ENCODE measurements around the gene RNF175. TPM values are rescaled to one million over a fixed set of nuclear protein-coding genes. Genes with fewer than 3 reads are reported as not detected.

The RNF175 gene
- total RNA-seq, 2 donors from 2014 or later: 0.37 TPM; not detected in 1

GRCh38 chr4:153733751-153734448 is 25.9 kb downstream of the RNF175 start:
- no peak for DNase-seq
- no peaks in the 10 kb centered on the region for H3K36me3 ChIP-seq
- H3K27me3 ChIP-seq: no peaks in the 10 kb centered on the region
- H3K9me3 ChIP-seq: no peaks in the 10 kb centered on the region
- H3K27ac ChIP-seq: no peak overlapping the region
- TF ChIP-seq CTCF (IDR thresholded peaks at IDR 0.05): no peak
- no peaks in the 10 kb centered on the region for H3K4me1 ChIP-seq
- intact Hi-C loops (cut with DNase I): no loop called here
- H3K4me3 ChIP-seq: no peak overlapping the region
- no peak overlapping the region for H3K9ac ChIP-seq (ENCODE audit: low read depth in 2 of 2, low read length in 2 of 2)

DNA sequence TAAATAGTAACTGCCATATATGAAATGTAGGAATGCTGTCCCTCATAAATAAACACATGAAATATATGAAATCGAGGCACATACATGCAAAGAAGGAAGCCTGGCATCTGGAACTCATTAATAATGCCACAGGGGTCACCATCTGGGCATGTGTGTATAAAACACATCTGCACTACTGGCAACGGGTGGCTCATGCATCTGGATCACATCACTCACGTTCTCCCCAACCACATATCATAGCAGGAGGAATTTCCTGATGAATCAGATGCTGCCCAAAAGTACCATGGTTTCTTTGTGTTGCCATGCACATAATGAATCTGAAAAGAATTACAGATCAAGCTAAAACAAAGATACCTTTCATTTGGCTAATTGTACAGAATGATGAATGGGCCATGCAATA is 28.6 kb downstream of the RNF175 start:
- Histone ChIP-seq H3K9me3 (no peaks in the 10 kb centered on the region), H3K4me1 (no peaks in the 10 kb centered on the region), H3K27ac (no peak overlapping the region), H3K27me3 (no peaks in the 10 kb centered on the region), H3K36me3 (no peaks in the 10 kb centered on the region), H3K4me3 (no peak overlapping the region), H3K9ac (ENCODE audit: low read depth in 2 of 2, low read length in 2 of 2) (no peak overlapping the region)
- DNase-seq: no peak
- no peak for TF ChIP-seq CTCF (IDR thresholded peaks at IDR 0.05)
- intact Hi-C loops (cut with DNase I): no loop called here

DNA sequence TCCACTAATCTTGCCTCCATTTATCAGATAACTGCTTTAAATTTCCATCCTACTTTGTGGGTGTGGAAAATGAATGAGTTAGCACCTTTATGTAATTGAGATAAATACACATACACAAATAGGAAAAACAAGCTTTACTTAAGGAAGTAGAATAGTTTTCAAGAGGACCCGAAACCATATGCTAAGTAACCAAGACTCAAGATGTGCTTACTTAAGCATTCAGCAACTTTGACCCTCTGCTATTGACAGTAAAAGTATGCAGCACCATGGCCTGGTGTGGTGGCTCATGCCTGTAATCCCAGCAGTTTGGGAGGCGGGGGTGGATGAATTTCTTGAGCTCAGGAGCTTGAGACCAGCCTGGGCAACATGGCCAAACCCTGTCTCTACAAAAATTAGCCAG is 29.9 kb downstream of the RNF175 start:
- intact Hi-C loops (cut with DNase I): no loop called here
- no peak for DNase-seq
- H3K27me3 ChIP-seq: no peaks in the 10 kb centered on the region

DNA sequence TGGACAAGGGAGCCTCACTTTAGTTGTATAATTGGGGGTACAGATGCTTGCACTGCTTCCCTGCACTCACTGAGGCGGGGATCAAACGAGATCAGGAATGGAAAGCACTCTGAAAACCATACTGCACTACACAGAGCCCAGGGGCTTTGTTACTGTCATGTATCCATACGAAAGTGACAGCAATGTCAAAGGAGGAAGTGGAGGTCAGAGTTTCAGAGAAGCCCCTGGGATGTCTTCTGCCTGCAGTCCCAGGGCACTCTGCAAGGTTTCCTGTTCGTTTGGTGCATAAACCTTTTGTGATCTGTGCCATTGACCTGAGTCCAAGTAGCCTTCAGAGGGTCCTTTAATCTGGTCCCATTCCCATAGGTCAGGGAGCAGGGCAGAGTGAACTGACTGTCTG is 31.2 kb downstream of the RNF175 start:
- Histone ChIP-seq H3K36me3 (no peaks in the 10 kb centered on the region), H3K9me3 (no peaks in the 10 kb centered on the region), H3K27ac (no peak overlapping the region), H3K4me1 (no peaks in the 10 kb centered on the region), H3K9ac (ENCODE audit: low read depth in 2 of 2, low read length in 2 of 2) (no peak overlapping the region), H3K27me3 (no peaks in the 10 kb centered on the region), H3K4me3 (no peak overlapping the region)
- no peak for DNase-seq
- TF ChIP-seq CTCF (IDR thresholded peaks at IDR 0.05): no peak
- intact Hi-C loops (cut with DNase I): no loop called here

More for the DNA sequence above, 29.9 kb downstream of the RNF175 start:
- no peaks in the 10 kb centered on the region for H3K4me1 ChIP-seq
- H3K4me3 ChIP-seq: no peak overlapping the region
- H3K27ac ChIP-seq: no peak overlapping the region
- H3K36me3 ChIP-seq: no peaks in the 10 kb centered on the region
- H3K9me3 ChIP-seq: no peaks in the 10 kb centered on the region
- no peak overlapping the region for H3K9ac ChIP-seq (ENCODE audit: low read depth in 2 of 2, low read length in 2 of 2)
- no peak for TF ChIP-seq CTCF (IDR thresholded peaks at IDR 0.05)

- Histone ChIP-seq H3K4me1 (no peaks in the 10 kb centered on the region), H3K9ac (ENCODE audit: low read depth in 2 of 2, low read length in 2 of 2) (no peak overlapping the region), H3K36me3 (no peaks in the 10 kb centered on the region), H3K4me3 (no peak overlapping the region), H3K27me3 (no peaks in the 10 kb centered on the region), H3K27ac (no peak overlapping the region), H3K9me3 (no peaks in the 10 kb centered on the region)
- TF ChIP-seq CTCF (IDR thresholded peaks at IDR 0.05): no peak
- intact Hi-C loops (cut with DNase I): no loop called here
- no peak for DNase-seq
These were observed 31.7 kb downstream of the RNF175 start for GRCh38 chr4:153728151-153728550.

Measured in colonic mucosa (tissue), 4 donors.